GM19455 (cell line): ENCODE results near the gene PPARD.

ENCODE experiments used
- ATAC-seq: cut with Tn5 transposase; IDR thresholded peaks from one replicate; pipeline ENCODE4 v1.9.1; 2021; ENCODE audit not compliant: unreplicated experiment

PPARD gene

GRCh38 chr6:35354361-35355135 lies 12.2 kb downstream of the PPARD start:
- no peak for ATAC-seq

- no peak for ATAC-seq
Measured at GRCh38 chr6:35356391-35356790, 14.0 kb downstream of the PPARD start.

- ATAC-seq, result no peak
Measured at GRCh38 chr6:35357677-35358076, 15.3 kb downstream of the PPARD start.

- no peak for ATAC-seq
Measured at GRCh38 chr6:35358086-35358485, 15.7 kb downstream of the PPARD start.

GRCh38 chr6:35359346-35359743 lies 17.0 kb downstream of the PPARD start:
- ATAC-seq, result no peak

- ATAC-seq, result no peak
Measured at GRCh38 chr6:35359744-35360348, 17.5 kb downstream of the PPARD start.

- no peak for ATAC-seq
Measured at GRCh38 chr6:35360349-35361138, 18.2 kb downstream of the PPARD start.

- ATAC-seq, result no peak
Measured at GRCh38 chr6:35362200-35362599, 19.8 kb downstream of the PPARD start.

GRCh38 chr6:35363293-35363750 lies 21.0 kb downstream of the PPARD start:
- no peak for ATAC-seq

- ATAC-seq, result no peak
Measured at GRCh38 chr6:35365594-35366203, 23.3 kb downstream of the PPARD start.

GRCh38 chr6:35366204-35366596 lies 23.8 kb downstream of the PPARD start:
- ATAC-seq, result no peak

GRCh38 chr6:35367646-35368037 lies 25.3 kb downstream of the PPARD start:
- no peak for ATAC-seq

- no peak for ATAC-seq
Measured at GRCh38 chr6:35368038-35368887, 25.9 kb downstream of the PPARD start.

- ATAC-seq, result no peak
Measured at GRCh38 chr6:35370124-35370741, 27.9 kb downstream of the PPARD start.

- ATAC-seq, result no peak
Measured at GRCh38 chr6:35370785-35371493, 28.6 kb downstream of the PPARD start.

- no peak for ATAC-seq
Measured at GRCh38 chr6:35371494-35372262, 29.3 kb downstream of the PPARD start.

GRCh38 chr6:35372633-35373032 lies 30.3 kb downstream of the PPARD start:
- ATAC-seq, result no peak

GRCh38 chr6:35376281-35376680 lies 33.9 kb downstream of the PPARD start:
- no peak for ATAC-seq

- ATAC-seq, result no peak
Measured at GRCh38 chr6:35377002-35377401, 34.6 kb downstream of the PPARD start.
